HCT116 (cell line): ENCODE measurements around the gene CH25H. TPM values are rescaled to one million over a fixed set of nuclear protein-coding genes. Genes with fewer than 3 reads are reported as not detected.

Experiments used
- ATAC-seq: fragments of 200-7000 bp; cut with Tn5 transposase; 2 replicates; pipeline ENCODE4 v1.9.1; 2020; ENCODE audit warnings: mild to moderate bottlenecking, moderate library complexity
- BruUV-seq: library from RNA; stranded (reverse); fragments of 400-500 nt; replicated peaks from 2 replicates; lab custom pipeline; 2021; lab: Mats Ljungman, UMichigan
- CTCF ChIA-PET: fragments of 300-600 bp; sonication (Branson Sonifier 250); formaldehyde crosslinking; loops from one replicate; lab custom pipeline; 2021; ENCODE audit warnings: antibody characterized with exemption; lab: Charles Lee
- POLR2A ChIA-PET: fragments of 300-600, 350-600 bp; sonication (Branson Sonifier 250); formaldehyde crosslinking; loops from one replicate; lab custom pipeline; 2021; ENCODE audit warnings: antibody characterized with exemption; lab: Charles Lee
- RAD21 ChIA-PET, 2 experiments: fragments of 300-600 bp; sonication (Branson Sonifier 250); formaldehyde crosslinking; loops; one replicate each; lab custom pipeline; 2023; ENCODE audit warnings: low total read pairs in 2 of 2; ENCODE audit not compliant: uncharacterized antibody in 2 of 2, unreplicated experiment in 2 of 2, low non-redundant PET in 1 of 2; lab: Charles Lee
- DNase-seq: peaks from one replicate; pipeline ENCODE4 v3.0.0-alpha.2; 2010; ENCODE audit warnings: low read depth, low spot score
- H2AFZ ChIP-seq: fragments of 200-600 bp; shearing (Covaris generic), sonication (generic); 2 replicates; pipeline ENCODE4 v1.6.1; 2017; ENCODE audit warnings: low read depth, mixed run types, mixed read lengths, antibody characterized with exemption, low read length; ENCODE audit not compliant: poor library complexity, severe bottlenecking
- H3K27ac ChIP-seq: 2 replicates; pipeline ENCODE4 v1.5.1; 2012; ENCODE audit warnings: low read depth, low read length
- H3K27me3 ChIP-seq: fragments of 200-600 bp; sonication (generic); 2 replicates; pipeline ENCODE4 v1.6.1; 2016; ENCODE audit warnings: mixed run types, low read length, mixed read lengths; ENCODE audit not compliant: insufficient read depth
- H3K36me3 ChIP-seq, 2 experiments: fragments of 200-500 bp in 1 of 2; fragments of 200-600 bp in 1 of 2; sonication (Bioruptor generic) in 1 of 2; sonication (generic) in 1 of 2; 2 replicates each; pipeline versions ENCODE4 v1.5.1 to v1.6.1; 2014 to 2016; ENCODE audit warnings: low read length in 2 of 2, inconsistent platforms in 1 of 2, mixed read lengths in 1 of 2, mixed run types in 1 of 2; ENCODE audit not compliant: insufficient read depth in 2 of 2, control insufficient read depth in 1 of 2
- H3K4me1 ChIP-seq, 2 experiments: fragments of 200-600 bp in 1 of 2; sonication (generic) in 1 of 2; 2 replicates each; pipeline versions ENCODE4 v1.5.1 to v1.6.1; 2012 to 2017; ENCODE audit warnings: low read length in 2 of 2, inconsistent platforms in 1 of 2, mild to moderate bottlenecking in 1 of 2, mixed read lengths in 1 of 2, mixed run types in 1 of 2, moderate library complexity in 1 of 2; ENCODE audit not compliant: insufficient read depth in 2 of 2, control insufficient read depth in 1 of 2
- H3K4me2 ChIP-seq: fragments of 200-600 bp; sonication (generic); 2 replicates; pipeline ENCODE4 v1.6.1; 2017; ENCODE audit warnings: mixed run types, low read length, mixed read lengths
- H3K4me3 ChIP-seq, 2 experiments: fragments of 200-600 bp in 1 of 2; sonication (generic) in 1 of 2; replicated peaks in 1 of 2; 2 replicates each; pipeline ENCODE4 v1.5.1; 2011 to 2016; ENCODE audit warnings: low read length in 2 of 2, control low read depth in 1 of 2, low read depth in 1 of 2, mild to moderate bottlenecking in 1 of 2, mixed read lengths in 1 of 2, mixed run types in 1 of 2
- H3K79me2 ChIP-seq: fragments of 200-600 bp; sonication (generic); 2 replicates; pipeline ENCODE4 v1.6.1; 2017; ENCODE audit warnings: mild to moderate bottlenecking, mixed run types, low read length, moderate library complexity, mixed read lengths; ENCODE audit not compliant: insufficient read depth
- H3K9ac ChIP-seq: fragments of 200-600 bp; sonication (generic); 2 replicates; pipeline ENCODE4 v1.6.1; 2016; ENCODE audit warnings: low read length, mixed read lengths
- H3K9me2 ChIP-seq: fragments of 200-600 bp; sonication (generic), shearing (Covaris generic); 2 replicates; pipeline ENCODE4 v1.6.1; 2017; ENCODE audit warnings: mixed run types, mild to moderate bottlenecking, moderate library complexity; ENCODE audit not compliant: insufficient read depth
- H3K9me3 ChIP-seq, 2 experiments: fragments of 200-500 bp in 1 of 2; fragments of 200-600 bp in 1 of 2; sonication (Bioruptor generic) in 1 of 2; sonication (generic) in 1 of 2; 2 replicates each; pipeline ENCODE4 v1.6.1; 2014 to 2017; ENCODE audit warnings: low read length in 2 of 2, mixed read lengths in 2 of 2, inconsistent platforms in 1 of 2, low read depth in 1 of 2, mild to moderate bottlenecking in 1 of 2, mixed run types in 1 of 2, moderate library complexity in 1 of 2; ENCODE audit not compliant: control insufficient read depth in 1 of 2, insufficient read depth in 1 of 2
- H4K20me1 ChIP-seq: fragments of 200-600 bp; sonication (generic), shearing (Covaris generic); 2 replicates; pipeline ENCODE4 v1.6.1; 2017; ENCODE audit warnings: mixed run types, mild to moderate bottlenecking, moderate library complexity; ENCODE audit not compliant: insufficient read depth
- ATF3 ChIP-seq: IDR thresholded peaks from 2 replicates; pipeline ENCODE4 v1.6.1; 2012
- CBX3 ChIP-seq: IDR thresholded peaks from 2 replicates; pipeline ENCODE4 v1.6.1; 2012; ENCODE audit warnings: low read depth
- CEBPB ChIP-seq: IDR thresholded peaks from 2 replicates; pipeline ENCODE4 v1.6.1; 2012; ENCODE audit warnings: low read depth
- ELF1 ChIP-seq: IDR thresholded peaks from 2 replicates; pipeline ENCODE4 v1.6.1; 2012; ENCODE audit warnings: low read depth, borderline replicate concordance
- EZH2 ChIP-seq: fragments of 200-600 bp; sonication (generic); IDR thresholded peaks from 2 replicates; pipeline ENCODE4 v1.6.1; 2017; ENCODE audit warnings: antibody characterized with exemption, mixed run types
- EZH2phosphoT487 ChIP-seq: fragments of 200-600 bp; IDR thresholded peaks from 2 replicates; pipeline ENCODE4 v1.6.1; 2018; ENCODE audit warnings: antibody characterized with exemption, borderline replicate concordance
- FOSL1 ChIP-seq: IDR thresholded peaks from 2 replicates; pipeline ENCODE4 v1.6.1; 2012; ENCODE audit warnings: low read depth
- MAX ChIP-seq: IDR thresholded peaks from 2 replicates; pipeline ENCODE4 v1.6.1; 2012
- POLR2A ChIP-seq: IDR thresholded peaks from 2 replicates; pipeline ENCODE4 v1.7.0; 2011; ENCODE audit warnings: borderline replicate concordance; ENCODE audit not compliant: insufficient read depth, insufficient read length; ENCODE audit errors: extremely low read depth
- REST ChIP-seq: IDR thresholded peaks from 2 replicates; pipeline ENCODE4 v1.6.1; 2012; ENCODE audit warnings: low read depth
- SIN3A ChIP-seq: IDR thresholded peaks from 2 replicates; pipeline ENCODE4 v1.6.1; 2012; ENCODE audit warnings: low read depth
- SRF ChIP-seq: IDR thresholded peaks from 2 replicates; pipeline ENCODE4 v1.6.1; 2012; ENCODE audit warnings: low read depth
- TCF7L2 ChIP-seq: IDR thresholded peaks from 2 replicates; pipeline ENCODE4 v1.7.0; 2011; ENCODE audit warnings: borderline replicate concordance, inconsistent platforms; ENCODE audit not compliant: insufficient read depth, insufficient read length; ENCODE audit errors: extremely low read depth
- YY1 ChIP-seq: IDR thresholded peaks from 2 replicates; pipeline ENCODE4 v1.6.1; 2011; ENCODE audit warnings: low read length, low read depth, moderate library complexity, mild to moderate bottlenecking; ENCODE audit not compliant: insufficient replicate concordance; ENCODE audit errors: extremely low read depth
- ZBTB33 ChIP-seq: IDR thresholded peaks from 2 replicates; pipeline ENCODE4 v1.6.1; 2011; ENCODE audit warnings: mild to moderate bottlenecking, low read length, moderate library complexity; ENCODE audit not compliant: insufficient replicate concordance; ENCODE audit errors: extremely low read depth
- ZNF274 ChIP-seq: fragments of 200-500 bp; sonication (Bioruptor generic); IDR thresholded peaks from 2 replicates; pipeline ENCODE4 v1.6.1; 2014; ENCODE audit warnings: mild to moderate bottlenecking, low read depth, low read length, inconsistent platforms
- intact Hi-C: fragments of 100-400 bp; cut with micrococcal nuclease; formaldehyde crosslinking; loops from 2 replicates; pipeline ENCODE4 v1.10.0; 2022
- total RNA-seq: library from RNA; stranded (reverse); gene quantifications from one replicate; pipeline ENCODE4 v1.2.1, GENCODE V29; 2021; ENCODE audit not compliant: unreplicated experiment

CH25H gene
- total RNA-seq, 1 experiment from 2014 or later, result not detected

- Histone ChIP-seq H3K9me2 (no peaks in the 10 kb centered on the region), H3K27me3 (no peaks in the 10 kb centered on the region), H2AFZ (no peak overlapping the region), H3K9ac (no peak overlapping the region), H3K27ac (no peak overlapping the region), H3K79me2 (no peaks in the 10 kb centered on the region), H3K4me2 (no peak overlapping the region), H3K4me3 (no peak overlapping the region), H3K4me1 (no peaks in the 10 kb centered on the region), H4K20me1 (no peaks in the 10 kb centered on the region)
- ChIA-PET RAD21 (no interaction called here), POLR2A (no interaction called here), CTCF (no interaction called here)
- DNase-seq (no peak), ATAC-seq (no peak)
- no TSS peak for BruUV-seq
- intact Hi-C loops, result no loop called here
- no peak for TF ChIP-seq EZH2
- no peak for TF ChIP-seq MAX
- TF ChIP-seq CBX3, result no peak
- TF ChIP-seq, all 23 proteins: peak for 0
- Histone ChIP-seq H3K36me3 (no peaks in the 10 kb centered on the region), H3K9me3 (no peaks in the 10 kb centered on the region)
Measured at GRCh38 chr10:89182894-89183293, 24.2 kb downstream of the CH25H start.

- no peak for DNase-seq
- H3K4me3 ChIP-seq, result no peak overlapping the region
- H3K27ac ChIP-seq, result no peak overlapping the region
- H3K4me1 ChIP-seq, result no peaks in the 10 kb centered on the region
- H3K9ac ChIP-seq, result no peak overlapping the region
- RAD21 ChIA-PET, result no interaction called here
- no peaks in the 10 kb centered on the region for H3K9me3 ChIP-seq
- POLR2A ChIA-PET, result no interaction called here
- no peak overlapping the region for H3K4me2 ChIP-seq
- H3K79me2 ChIP-seq, result no peaks in the 10 kb centered on the region
- H3K9me2 ChIP-seq, result peaks cover 2% of the 10 kb centered on the region; the same call in 1 of the 2 replicates
- no peaks in the 10 kb centered on the region for H3K36me3 ChIP-seq
- no peaks in the 10 kb centered on the region for H3K27me3 ChIP-seq
- no peak for ATAC-seq
- TF ChIP-seq TCF7L2 (no peak), POLR2A (no peak), SRF (no peak), REST (no peak), ATF3 (no peak), FOSL1 (no peak), SIN3A (no peak), CBX3 (no peak), EZH2phosphoT487 (no peak), CEBPB (no peak), ZBTB33 (no peak), YY1 (no peak), ELF1 (no peak), ZNF274 (no peak)
- CTCF ChIA-PET, result no interaction called here
- H2AFZ ChIP-seq, result no peak overlapping the region
- H4K20me1 ChIP-seq, result no peaks in the 10 kb centered on the region
- intact Hi-C loops, result no loop called here
- no TSS peak for BruUV-seq
Measured at GRCh38 chr10:89175816-89176215, 31.3 kb downstream of the CH25H start.
